T follicular helper cell (primary cell): ENCODE data around the gene AHRR.
"Not testable (repeated sequence)": the region's sequence is repeated elsewhere in the genome, so short reads cannot be mapped to it uniquely, and the experiment has no call there.

Source experiments
- DNase-seq: peaks from one replicate; pipeline ENCODE4 v3.0.0-alpha.2; 2020; ENCODE audit warnings: low read depth

AHRR gene

DNA sequence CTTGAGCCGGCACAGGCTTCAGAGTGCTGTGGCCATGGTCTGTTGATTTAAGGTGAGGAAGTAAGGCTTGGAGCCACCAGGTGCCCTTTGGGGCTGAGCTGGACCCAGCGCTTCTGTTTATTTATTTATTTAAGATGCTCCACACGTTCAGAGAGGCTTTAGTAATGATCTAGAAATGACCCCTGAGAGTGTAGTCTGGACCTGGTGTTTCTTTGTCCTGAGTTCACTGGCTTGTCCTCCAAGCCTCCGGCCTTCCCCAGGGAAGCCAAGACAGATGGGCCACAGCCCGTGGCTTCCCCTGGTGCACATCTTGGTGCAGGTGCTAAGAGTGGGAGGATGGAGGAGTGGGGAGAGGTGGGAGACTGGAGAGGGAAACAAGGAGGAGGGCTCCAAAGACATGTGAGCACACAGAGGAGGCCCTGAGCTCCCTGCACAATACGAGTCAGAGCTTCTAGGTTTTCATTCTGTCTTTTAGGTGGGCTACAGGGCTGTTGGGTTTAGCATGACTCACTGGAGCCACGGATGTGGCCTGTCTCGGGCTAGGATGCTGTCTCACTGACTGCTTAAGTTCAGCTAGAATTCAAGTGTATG, 56.9 kb downstream of the AHRR start:
- DNase-seq = no peak

DNA sequence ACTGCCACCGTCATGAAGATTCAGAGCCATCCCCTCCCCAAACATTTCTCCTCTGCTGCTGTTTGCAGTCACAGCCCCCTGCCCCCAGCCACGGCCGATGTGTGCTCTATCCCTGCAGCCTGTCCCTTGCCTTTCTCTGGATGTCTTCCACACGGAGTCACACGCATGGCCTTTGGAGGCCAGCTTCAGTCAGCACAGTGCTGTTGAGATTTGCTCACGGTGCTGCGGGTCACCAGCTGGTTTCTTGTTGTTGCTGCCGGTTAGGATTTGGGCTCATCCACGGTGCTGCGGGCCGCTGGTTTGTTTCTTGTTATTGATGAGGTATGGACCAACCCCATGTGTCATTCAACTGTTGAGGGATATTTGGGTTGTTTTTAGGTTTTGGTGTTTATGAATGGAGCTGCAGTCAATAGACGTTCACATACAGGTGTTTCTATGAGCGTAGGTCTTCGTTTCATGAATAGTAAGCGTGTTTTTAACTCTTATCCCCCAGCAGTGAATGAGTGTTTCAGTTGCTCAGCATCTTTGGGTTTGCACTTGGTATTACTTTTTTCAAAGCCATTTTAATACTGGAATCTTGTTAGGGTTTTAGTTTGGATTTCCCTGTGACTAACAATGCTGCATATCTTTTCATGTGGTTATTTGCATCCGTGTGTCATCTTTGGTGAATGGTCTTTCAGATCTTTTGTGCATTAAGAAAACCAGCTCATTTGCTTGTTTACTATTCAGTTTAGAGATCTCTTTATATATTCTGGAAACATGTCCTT, 57.6 kb downstream of the AHRR start:
- DNase-seq = no peak

DNA sequence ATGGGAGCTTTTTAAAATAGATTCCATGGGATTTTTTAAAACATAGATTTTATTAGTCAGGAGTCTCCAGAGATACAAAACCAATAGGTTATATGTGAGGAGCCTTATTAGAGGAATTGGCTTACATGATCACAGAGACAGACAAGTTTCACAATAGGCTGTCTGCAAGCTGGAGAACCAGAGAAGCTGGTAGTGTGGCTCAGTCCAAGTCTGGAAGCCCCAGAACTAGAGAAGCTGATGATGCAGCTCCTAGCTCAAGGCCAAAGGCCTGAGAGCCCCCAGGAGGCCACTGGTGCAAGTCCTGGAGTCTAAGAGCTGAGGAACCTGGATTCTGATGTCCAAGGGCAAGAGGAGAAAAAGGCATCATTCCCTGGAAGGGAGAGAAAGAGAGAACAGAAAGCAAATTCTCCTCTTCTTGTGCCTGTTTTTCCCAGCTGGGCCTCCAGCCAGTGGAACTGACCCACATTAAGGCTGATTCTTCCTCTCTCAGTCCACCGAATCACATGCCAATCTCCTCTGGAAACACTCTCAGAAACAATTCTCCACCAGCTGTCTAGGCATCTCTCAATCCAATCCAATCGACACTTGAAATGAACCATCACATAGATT, 59.3 kb downstream of the AHRR start:
- no peak for DNase-seq

DNA sequence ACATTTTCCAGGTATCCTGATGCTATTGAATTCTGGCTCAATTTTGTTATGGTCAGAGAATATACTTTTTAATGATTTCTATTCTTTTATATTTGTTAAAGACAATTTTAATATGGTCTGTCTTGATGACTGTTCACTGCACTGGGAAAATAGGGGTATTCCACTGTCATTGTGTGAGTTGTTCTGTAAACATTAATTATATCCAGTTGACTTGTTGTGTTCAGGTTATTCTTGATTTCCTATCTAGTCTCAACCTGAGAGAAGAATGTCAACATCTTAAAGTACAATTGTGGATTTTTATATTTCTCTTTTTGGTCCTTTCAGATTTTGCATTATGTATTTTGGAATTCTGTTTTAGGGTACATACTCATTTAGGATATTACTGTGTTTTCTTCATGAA, 61.6 kb downstream of the AHRR start:
- DNase-seq = no peak

DNA sequence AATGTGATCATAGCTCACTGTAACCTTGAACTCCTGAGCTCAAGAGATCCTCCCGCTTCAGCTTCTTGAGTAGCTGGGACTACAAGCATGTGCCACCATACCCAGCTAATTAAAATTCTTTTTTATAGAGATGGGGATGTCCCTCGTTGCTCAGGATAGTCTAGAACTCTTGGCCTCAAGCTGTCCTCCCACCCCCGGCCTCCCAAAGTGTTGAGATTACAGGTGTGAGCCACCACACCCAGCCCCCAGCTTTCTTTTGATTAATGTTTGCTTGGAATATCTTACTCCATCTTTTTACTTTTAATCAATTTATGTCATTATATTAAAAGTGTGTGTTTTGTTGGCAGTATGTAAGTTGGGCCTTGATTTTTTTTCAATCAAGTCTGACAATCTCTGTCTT, 62.1 kb downstream of the AHRR start:
- no peak for DNase-seq

DNA sequence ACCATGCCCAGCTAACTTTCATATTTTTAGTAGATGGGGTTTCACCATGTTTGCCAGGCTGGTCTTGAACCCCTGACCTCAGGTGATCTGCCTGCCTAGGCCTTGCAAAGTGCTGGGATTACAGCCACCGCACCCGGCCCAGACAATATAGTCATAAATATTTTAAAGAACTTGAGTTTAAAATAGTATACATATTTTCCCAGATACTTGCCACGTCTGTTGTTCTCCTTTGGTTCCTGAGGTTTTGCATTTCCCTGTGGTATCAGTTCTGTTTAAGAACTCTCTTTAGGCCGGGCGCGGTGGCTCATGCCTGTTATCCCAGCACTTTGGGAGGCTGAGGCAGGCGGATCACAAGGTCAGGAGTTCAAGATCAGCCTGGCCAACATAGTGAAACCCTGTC, 63.1 kb downstream of the AHRR start:
- DNase-seq = not testable (repeated sequence)

GRCh38 chr5:385321-385720, 63.8 kb downstream of the AHRR start:
- DNase-seq = no peak

GRCh38 chr5:386432-387341, 65.2 kb downstream of the AHRR start:
- no peak for DNase-seq

DNA sequence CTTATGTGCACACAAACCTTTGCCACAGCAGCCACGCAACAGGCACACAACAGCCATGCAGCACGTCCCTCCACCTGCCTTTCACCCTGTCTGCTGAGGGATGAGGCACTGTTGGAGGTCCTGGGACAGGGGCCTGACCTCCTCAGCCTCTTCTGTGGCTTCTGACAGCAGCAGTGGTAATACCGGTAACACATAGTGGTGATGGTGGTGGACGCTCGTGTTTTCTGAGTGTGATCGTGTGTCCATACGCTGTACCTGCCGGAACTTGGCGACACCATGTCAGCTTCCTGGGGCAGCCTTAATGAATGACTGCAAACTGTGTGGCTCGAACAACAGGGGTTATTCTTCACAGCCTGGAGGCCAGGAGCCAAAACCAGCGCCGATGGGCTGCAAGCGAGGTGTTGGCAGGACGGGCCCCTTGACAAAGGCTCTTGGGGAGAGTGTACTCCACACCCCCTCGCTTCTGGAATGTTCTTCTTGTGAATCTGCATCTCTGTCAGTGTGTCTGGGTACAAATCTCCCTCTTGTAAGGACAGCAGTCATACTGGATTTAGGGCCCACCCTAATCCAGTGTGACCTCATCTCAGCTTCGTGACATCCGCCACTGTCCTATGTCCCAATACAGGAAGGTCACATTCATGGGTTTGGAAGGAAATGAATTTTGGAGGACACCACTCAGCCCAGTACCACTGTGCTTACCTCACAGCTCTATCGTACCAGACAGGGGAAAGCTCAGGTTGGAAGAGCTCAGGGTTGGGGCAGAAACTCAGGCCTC, 66.2 kb downstream of the AHRR start:
- no peak for DNase-seq

DNA sequence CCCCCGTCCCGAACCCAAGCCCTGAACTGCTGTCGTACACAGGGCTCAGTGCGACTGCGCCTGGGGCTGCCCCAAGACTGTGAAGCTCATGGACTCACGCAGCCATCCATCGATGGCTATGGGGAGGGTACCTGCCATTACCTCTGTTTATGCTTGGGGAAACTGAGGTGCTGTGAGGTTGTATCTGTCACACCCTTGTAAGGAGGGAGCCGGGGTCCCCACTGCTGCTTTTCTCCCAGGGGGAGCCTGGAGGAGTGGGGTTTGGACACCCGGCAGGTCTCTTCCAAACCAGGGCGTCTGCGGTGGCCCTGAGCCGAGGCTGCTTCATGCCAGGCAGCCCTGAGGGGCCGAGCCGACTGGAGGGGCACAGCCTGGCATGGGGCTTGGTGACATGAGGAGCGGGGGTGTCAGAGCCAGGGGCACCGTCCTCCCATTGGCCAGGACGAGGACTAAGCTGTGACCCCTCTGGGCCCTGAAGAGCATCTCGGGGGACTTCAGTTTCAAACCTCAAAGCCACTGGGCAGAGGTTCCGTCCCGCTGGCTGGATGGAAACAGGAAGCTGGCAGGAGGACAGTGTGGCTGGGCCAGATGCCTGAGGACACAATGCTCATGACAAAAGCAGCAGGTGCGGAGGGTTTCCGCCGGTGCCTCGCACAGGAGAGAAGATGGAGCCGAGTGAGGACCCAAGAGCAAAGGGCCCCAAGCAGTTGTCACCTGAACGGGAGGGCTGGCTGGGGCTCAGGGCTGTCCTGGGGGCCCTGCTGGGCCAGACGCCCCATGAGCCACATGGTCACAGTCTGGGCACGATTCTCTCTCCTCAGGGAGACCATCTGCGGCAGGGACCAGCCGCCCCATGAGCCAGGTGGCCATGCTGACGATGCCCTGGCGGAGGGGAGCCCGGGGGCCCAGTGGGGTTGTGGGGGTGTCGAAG, 67.0 kb downstream of the AHRR start:
- no peak for DNase-seq

GRCh38 chr5:389197-389821, 67.8 kb downstream of the AHRR start:
- DNase-seq = no peak

- no peak for DNase-seq
These were observed 68.5 kb downstream of the AHRR start for GRCh38 chr5:389891-390622.

- DNase-seq = no peak
These were observed 69.3 kb downstream of the AHRR start for GRCh38 chr5:390623-391491.

GRCh38 chr5:392431-392988, 71.0 kb downstream of the AHRR start:
- DNase-seq = peak; percentile 31

DNA sequence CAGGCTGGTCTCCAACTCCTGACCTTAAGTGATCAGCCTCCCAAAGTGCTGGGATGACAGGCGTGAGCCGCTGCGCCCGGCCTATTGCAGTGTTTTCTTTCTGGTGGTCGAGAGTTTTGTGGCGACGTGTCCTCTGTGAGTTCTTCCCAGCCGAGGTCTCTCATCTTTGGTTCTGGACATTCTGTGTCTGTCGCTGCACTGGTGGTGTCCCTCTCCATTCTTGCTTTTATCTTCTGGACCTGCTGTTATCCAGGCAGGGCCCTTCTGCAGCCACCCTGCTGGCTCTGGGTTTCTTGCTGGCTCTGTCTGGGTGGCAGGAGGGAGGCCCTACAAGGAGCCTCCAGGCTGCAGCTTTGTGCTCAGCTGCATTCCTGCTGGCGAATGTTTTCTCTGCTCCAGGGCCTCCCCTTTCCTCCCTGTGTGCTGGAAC, 72.3 kb downstream of the AHRR start:
- no peak for DNase-seq

DNA sequence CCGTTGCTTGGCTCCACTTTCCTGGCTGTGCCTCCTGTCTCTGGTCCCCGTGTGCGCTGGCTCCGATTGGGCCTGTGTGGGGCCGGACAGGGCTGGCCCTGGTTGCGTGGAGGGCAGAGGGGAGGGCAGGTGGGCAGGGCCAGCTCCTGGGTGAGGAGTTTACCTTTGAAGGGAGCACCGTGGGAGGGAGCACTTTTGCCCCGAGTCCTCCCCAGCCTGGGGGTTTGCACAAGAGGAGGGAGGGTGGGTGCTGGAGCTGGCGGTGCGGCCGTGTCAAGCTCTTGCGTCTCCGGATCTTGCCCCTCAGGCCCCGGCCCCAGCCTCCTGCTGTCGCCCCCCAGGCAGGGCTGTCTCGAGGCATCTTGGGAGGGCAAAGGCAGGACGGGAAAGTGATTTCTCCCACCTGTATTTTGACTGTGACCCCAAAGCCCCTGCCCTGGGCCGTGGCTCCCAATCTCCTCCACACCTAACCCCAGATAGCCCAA, 73.2 kb downstream of the AHRR start:
- no peak for DNase-seq

GRCh38 chr5:395156-395920, 73.8 kb downstream of the AHRR start:
- DNase-seq = no peak
